Measurements from ENCODE around the gene SRC.

Gene SRC

GRCh38 chr20:37394543-37395409, 48.8 kb downstream of the SRC start:
- no peaks in the 10 kb centered on the region; the same call in 1 of the 2 replicates for H3K27me3 ChIP-seq (ENCODE audit: insufficient read depth, low read length)
- no peaks in the 10 kb centered on the region for H3K9me3 ChIP-seq (ENCODE audit: low read length)
- H2AFZ ChIP-seq (ENCODE audit: low read length) = no peak overlapping the region
- no peaks in the 10 kb centered on the region for H3K9me2 ChIP-seq (ENCODE audit: low read depth, low read length)
- no peak overlapping the region for H3K9ac ChIP-seq (ENCODE audit: low read length)
- no peak overlapping the region for H3K4me3 ChIP-seq (ENCODE audit: low read depth, low read length, poor library complexity, severe bottlenecking)
- H3K4me2 ChIP-seq (ENCODE audit: low read length) = no peak overlapping the region
- H3K27ac ChIP-seq (ENCODE audit: low read depth, low read length, poor library complexity, severe bottlenecking) = no peak overlapping the region
- no peaks in the 10 kb centered on the region for H4K20me1 ChIP-seq (ENCODE audit: insufficient read depth, low read length)
- no peaks in the 10 kb centered on the region for H3K36me3 ChIP-seq (ENCODE audit: insufficient read depth, low read length)
- H3K4me1 ChIP-seq (ENCODE audit: insufficient read depth, low read length, severe bottlenecking) = no peaks in the 10 kb centered on the region
- H3K79me2 ChIP-seq (ENCODE audit: insufficient read depth, low read length) = no peaks in the 10 kb centered on the region
- no peak for TF ChIP-seq CTCF (IDR thresholded peaks at IDR 0.05; ENCODE audit: low read length)
- no peak for TF ChIP-seq EZH2 (IDR thresholded peaks at IDR 0.05; ENCODE audit: borderline replicate concordance, low read length)
- no peaks in the 10 kb centered on the region for H3F3A ChIP-seq (ENCODE audit: insufficient read depth, low read length)

GRCh38 chr20:37395410-37395797, 49.5 kb downstream of the SRC start:
- H3K4me2 ChIP-seq (ENCODE audit: low read length) = no peak overlapping the region
- no peak overlapping the region for H3K9ac ChIP-seq (ENCODE audit: low read length)
- no peaks in the 10 kb centered on the region for H3K4me1 ChIP-seq (ENCODE audit: insufficient read depth, low read length, severe bottlenecking)
- no peak overlapping the region for H3K27ac ChIP-seq (ENCODE audit: low read depth, low read length, poor library complexity, severe bottlenecking)
- H3K27me3 ChIP-seq (ENCODE audit: insufficient read depth, low read length) = no peaks in the 10 kb centered on the region; the same call in 1 of the 2 replicates
- H3K36me3 ChIP-seq (ENCODE audit: insufficient read depth, low read length) = no peaks in the 10 kb centered on the region
- no peaks in the 10 kb centered on the region for H3F3A ChIP-seq (ENCODE audit: insufficient read depth, low read length)
- H3K79me2 ChIP-seq (ENCODE audit: insufficient read depth, low read length) = no peaks in the 10 kb centered on the region
- no peak overlapping the region for H3K4me3 ChIP-seq (ENCODE audit: low read depth, low read length, poor library complexity, severe bottlenecking)
- TF ChIP-seq EZH2 (IDR thresholded peaks at IDR 0.05; ENCODE audit: borderline replicate concordance, low read length) (no peak), CTCF (IDR thresholded peaks at IDR 0.05; ENCODE audit: low read length) (no peak)
- H4K20me1 ChIP-seq (ENCODE audit: insufficient read depth, low read length) = no peaks in the 10 kb centered on the region
- H2AFZ ChIP-seq (ENCODE audit: low read length) = no peak overlapping the region
- no peaks in the 10 kb centered on the region for H3K9me3 ChIP-seq (ENCODE audit: low read length)
- no peaks in the 10 kb centered on the region for H3K9me2 ChIP-seq (ENCODE audit: low read depth, low read length)

- Histone ChIP-seq H3K4me2 (ENCODE audit: low read length) (no peak overlapping the region), H3K27me3 (ENCODE audit: insufficient read depth, low read length) (no peaks in the 10 kb centered on the region; the same call in 1 of the 2 replicates), H3K9me2 (ENCODE audit: low read depth, low read length) (no peaks in the 10 kb centered on the region), H3K4me3 (ENCODE audit: low read depth, low read length, poor library complexity, severe bottlenecking) (no peak overlapping the region), H3K27ac (ENCODE audit: low read depth, low read length, poor library complexity, severe bottlenecking) (no peak overlapping the region), H3F3A (ENCODE audit: insufficient read depth, low read length) (no peaks in the 10 kb centered on the region), H3K9ac (ENCODE audit: low read length) (no peak overlapping the region), H2AFZ (ENCODE audit: low read length) (no peak overlapping the region), H3K36me3 (ENCODE audit: insufficient read depth, low read length) (no peaks in the 10 kb centered on the region), H3K4me1 (ENCODE audit: insufficient read depth, low read length, severe bottlenecking) (no peaks in the 10 kb centered on the region), H4K20me1 (ENCODE audit: insufficient read depth, low read length) (no peaks in the 10 kb centered on the region), H3K79me2 (ENCODE audit: insufficient read depth, low read length) (no peaks in the 10 kb centered on the region), H3K9me3 (ENCODE audit: low read length) (no peaks in the 10 kb centered on the region)
- TF ChIP-seq EZH2 (IDR thresholded peaks at IDR 0.05; ENCODE audit: borderline replicate concordance, low read length) = no peak
- TF ChIP-seq CTCF (IDR thresholded peaks at IDR 0.05; ENCODE audit: low read length) = no peak
Observed at GRCh38 chr20:37395921-37396415, 50.0 kb downstream of the SRC start.

Measured in OCI-LY1 (cell line).